Activated effector memory CD4-positive, alpha-beta T cell treated with Interleukin-2 at 50 U/mL for 16 hours (primary cell): ENCODE measurements around the gene CALR.
"Not testable (repeated sequence)": the region's sequence is repeated elsewhere in the genome, so short reads cannot be mapped to it uniquely, and the experiment has no call there.

Source experiments
- DNase-seq: peaks from one replicate; pipeline ENCODE4 v3.0.0-alpha.2; 2020

The CALR gene

DNA sequence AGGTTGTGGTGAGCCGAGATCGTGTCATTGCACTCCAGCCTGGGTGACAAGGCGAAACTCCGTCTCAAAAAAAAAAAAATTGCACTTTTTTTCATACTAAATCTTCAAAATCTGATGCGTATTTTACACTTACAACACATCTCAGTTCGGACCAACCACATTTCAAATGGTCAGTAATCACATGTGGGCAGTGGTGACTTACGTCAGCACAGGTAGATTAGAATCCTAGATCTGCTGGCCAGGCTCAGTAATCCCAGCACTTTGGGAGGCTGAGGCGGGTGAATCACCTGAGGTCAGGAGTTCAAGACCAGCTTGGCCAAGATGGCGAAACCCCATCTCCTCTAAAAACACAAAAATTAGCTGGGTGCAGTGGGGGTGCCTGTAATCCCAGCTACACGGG, 3.3 kb upstream of the CALR start:
- DNase-seq = no peak

DNA sequence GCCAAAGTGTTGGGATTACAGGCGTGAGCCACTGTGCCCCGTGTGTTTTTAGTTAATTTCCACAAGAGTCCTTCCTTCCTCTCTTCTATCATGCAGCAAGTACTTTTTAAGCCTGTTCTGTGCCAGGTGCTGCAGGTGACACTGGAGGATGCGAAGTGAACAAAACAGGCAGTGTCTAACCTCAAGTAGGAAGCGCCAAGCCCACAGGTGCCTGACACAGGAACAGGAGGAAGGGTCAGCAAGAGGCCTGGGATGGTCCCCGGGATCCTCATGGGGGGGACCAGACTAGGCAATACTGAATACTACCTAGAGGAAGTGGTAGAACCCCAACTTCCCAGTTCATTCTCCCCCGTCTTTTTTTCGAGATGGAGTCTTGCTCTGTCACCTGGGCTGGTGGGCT, 1.8 kb upstream of the CALR start:
- no peak for DNase-seq

DNA sequence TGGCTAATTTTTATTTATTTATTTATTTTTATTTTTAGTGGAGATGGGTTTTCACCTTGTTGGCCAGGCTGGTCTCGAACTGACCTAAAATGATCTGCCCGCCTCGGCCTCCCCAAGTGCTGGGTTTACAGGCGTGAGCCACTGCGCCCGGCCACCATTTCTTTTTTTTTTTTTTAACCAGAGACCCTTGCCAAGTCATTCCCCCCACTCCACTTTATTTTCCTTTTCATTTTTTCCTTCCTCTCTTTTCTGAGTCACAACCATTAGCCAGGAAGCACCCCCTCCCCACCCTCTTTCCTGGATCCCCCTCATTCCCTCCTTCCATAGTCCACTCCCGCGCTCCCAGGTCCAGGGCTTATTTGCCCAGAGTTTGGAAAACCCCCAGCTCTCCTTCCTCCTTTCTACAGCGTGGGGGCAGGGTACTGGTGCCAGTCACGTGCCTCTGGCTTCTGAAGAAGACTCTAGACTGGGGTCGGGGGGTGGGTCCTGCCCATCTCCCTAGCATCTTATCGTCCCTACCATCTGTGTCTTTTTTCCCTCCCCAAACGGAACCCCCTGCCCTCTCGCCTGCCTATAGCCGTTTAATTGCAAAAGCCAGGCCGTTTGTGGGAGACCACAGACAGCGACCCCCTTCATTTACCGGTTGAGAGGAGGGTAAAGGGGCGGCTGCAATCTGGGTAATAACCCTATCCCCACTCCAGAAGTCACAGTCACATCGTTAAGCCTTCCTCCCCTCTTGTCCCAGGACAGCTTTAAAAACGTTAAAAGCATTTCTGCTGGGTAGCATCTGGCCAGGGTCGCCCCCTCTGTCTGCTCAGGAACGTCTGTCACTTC, 1.1 kb upstream of the CALR start:
- DNase-seq = no peak

DNA sequence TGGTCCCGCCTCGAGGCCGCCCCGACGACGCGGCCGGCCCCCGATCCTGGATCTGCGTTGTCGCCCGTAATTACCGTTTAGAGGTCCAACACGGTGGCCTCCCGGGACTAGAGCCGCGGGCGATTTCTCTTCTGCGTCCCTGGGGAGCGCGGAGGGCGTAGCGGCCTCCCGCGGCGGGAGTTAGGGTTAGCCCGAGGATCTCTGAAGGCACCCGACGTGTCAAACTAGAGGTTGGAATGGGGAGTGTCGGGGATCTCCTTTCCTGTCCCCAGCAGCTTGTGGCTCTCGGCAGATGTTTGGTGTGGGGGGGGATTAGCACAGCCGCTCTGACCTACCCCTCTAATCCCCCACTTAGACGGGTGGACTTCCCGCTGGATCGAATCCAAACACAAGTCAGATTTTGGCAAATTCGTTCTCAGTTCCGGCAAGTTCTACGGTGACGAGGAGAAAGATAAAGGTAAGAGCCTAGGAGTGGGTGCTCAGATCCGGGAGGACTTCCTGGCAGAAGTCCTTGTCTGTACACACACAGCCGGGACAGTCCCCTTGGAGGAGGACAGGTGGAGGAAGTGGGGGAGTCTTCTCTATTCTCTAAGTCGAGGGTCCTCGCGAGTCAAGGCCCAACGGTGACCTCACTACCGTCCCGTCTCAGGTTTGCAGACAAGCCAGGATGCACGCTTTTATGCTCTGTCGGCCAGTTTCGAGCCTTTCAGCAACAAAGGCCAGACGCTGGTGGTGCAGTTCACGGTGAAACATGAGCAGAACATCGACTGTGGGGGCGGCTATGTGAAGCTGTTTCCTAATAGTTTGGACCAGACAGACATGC, 581 bp downstream of the CALR start:
- DNase-seq = peak; percentile 3

DNA sequence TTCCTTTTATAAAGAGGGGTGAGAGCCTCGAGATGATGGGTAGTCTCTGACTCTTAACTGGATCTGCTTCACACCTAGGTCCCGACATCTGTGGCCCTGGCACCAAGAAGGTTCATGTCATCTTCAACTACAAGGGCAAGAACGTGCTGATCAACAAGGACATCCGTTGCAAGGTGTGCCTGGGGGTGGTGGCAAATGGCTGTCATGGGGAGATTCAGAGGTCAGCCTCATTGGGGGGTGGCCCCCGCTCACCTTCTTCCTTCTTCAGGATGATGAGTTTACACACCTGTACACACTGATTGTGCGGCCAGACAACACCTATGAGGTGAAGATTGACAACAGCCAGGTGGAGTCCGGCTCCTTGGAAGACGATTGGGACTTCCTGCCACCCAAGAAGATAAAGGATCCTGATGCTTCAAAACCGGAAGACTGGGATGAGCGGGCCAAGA, 1.6 kb downstream of the CALR start:
- DNase-seq = no peak

DNA sequence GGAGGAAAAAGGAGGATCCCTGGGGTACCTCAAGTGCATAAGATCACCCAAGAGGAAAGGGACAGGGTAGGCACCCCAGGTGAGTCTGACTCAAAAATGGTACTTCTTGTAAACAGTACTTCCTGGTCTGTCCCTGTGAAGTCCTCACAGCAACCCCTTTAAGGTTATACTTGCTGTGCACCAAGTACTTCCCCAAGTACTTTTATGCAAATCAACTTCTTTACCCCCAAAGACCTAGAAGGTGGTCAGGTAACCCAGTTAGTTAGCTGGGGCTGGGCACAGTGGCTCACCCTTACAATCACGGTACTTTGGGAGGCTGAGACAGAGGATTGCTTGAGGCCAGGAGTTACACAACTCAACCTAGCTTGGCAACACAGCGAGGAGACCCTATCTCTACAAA, 2.5 kb downstream of the CALR start:
- DNase-seq = no peak

DNA sequence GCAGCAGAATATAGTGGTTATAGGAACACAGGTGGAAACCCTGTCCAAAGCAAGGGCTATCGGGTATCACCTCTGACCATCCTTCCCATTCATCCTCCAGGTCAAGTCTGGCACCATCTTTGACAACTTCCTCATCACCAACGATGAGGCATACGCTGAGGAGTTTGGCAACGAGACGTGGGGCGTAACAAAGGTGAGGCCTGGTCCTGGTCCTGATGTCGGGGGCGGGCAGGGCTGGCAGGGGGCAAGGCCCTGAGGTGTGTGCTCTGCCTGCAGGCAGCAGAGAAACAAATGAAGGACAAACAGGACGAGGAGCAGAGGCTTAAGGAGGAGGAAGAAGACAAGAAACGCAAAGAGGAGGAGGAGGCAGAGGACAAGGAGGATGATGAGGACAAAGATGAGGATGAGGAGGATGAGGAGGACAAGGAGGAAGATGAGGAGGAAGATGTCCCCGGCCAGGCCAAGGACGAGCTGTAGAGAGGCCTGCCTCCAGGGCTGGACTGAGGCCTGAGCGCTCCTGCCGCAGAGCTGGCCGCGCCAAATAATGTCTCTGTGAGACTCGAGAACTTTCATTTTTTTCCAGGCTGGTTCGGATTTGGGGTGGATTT, 5.1 kb downstream of the CALR start:
- no peak for DNase-seq

DNA sequence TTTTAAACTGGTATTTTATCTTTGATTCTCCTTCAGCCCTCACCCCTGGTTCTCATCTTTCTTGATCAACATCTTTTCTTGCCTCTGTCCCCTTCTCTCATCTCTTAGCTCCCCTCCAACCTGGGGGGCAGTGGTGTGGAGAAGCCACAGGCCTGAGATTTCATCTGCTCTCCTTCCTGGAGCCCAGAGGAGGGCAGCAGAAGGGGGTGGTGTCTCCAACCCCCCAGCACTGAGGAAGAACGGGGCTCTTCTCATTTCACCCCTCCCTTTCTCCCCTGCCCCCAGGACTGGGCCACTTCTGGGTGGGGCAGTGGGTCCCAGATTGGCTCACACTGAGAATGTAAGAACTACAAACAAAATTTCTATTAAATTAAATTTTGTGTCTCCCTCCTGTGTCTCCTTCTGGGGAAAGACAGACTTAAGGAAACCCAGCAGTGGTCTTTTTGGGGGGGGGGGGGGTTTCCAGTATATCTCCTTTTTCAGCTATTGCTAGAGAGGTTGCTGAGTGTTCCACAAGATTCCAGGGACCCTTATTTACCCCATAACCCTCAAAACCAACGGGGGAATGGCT, 5.8 kb downstream of the CALR start:
- no peak for DNase-seq

DNA sequence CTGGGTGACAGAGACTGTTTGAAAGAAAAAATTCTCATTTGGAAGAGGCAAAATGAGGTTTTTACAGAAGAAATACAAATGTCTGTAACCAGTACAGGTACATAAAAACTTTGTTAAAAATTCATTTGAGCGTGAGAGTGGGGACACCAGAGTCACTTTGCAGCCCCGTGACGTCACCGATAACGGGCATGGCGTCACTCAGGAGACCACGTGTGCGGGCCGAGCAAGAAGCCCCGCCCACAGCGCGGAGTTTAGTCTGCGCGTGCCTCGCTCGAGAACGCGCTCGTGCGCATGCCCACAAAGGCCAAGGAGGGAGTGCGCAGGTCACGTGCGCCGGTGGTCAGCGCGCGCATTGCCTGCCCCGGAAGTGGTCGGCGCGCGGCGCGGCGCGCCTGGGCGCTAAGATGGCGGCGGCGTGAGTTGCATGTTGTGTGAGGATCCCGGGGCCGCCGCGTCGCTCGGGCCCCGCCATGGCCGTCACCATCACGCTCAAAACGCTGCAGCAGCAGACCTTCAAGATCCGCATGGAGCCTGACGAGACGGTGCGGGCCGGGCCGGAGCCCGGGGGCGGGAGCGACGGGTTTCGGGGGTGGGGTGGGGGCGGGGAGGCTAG, 7.2 kb downstream of the CALR start, which contains the start of gene RAD23A:
Gene RAD23A, plus strand, starts transcription at position 384 of the 613 bp plus-strand sequence. Its CDS starts 87 bp downstream, at position 471.
- peak; percentile 96 for DNase-seq

DNA sequence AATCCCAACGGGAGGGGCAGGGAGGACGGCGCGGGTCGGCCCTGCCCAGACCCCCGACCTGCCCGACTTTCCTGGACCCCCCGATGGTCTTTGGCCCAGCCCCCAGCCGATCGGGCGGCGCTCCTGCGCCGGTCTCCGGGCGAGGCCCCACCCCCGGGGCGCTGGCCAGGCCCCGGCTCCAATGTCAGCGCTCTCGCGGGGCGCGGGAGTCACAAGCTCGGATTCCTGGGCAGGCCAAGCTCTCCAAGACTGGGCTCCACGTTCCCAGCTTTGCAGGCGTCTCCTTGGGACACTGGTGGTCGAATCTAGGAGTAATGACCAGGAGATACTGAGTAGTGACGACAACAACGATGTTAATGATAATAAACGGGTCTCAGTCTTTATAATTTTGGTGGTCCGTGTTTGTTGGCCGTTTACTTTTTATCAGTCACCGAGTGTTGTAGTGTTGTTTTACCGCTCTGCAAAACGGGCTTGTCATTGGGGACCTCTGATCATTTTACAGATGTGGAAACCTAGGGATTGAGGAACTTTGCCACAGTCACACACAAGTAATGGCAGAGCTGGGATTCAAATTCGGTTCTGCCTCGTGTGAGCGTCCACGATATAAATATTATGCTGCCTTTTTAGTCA, 7.8 kb downstream of the CALR start:
- peak; percentile 41 for DNase-seq

DNA sequence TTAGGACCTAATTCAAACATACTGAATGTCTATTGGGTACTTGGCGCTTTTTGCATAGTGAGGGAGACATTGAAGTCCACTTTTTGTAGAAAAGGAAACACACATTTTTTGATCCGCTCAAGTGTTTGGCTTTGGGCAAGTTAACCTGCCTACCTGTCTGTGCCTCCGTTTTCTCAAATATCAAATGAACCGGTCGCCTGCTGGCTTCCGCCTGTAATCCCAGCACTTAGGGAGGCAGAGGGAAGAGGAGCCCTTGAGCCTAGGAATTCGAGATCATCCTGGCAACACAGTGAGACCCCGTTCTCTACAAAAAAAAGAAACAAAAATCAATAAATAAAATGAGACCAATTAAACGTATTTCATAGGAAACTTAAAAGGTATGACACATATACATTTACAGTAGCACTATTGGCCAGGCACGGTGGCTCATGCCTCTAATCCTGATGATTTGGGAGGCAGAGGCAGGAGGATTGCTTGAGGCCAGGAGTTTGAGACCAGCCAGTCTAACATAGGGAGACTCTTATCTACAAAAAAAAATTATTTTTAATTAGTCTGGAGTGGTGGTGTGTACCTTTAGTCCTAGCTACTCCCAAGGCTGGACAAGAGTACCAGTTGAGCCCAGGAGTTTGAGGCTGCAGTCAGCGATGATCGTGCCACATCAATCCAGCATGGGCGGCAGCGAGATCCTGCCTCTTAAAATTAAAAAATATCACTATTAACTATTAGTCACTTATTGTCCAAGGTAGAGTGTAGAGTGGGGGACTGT, 8.5 kb downstream of the CALR start:
- no peak for DNase-seq

DNA sequence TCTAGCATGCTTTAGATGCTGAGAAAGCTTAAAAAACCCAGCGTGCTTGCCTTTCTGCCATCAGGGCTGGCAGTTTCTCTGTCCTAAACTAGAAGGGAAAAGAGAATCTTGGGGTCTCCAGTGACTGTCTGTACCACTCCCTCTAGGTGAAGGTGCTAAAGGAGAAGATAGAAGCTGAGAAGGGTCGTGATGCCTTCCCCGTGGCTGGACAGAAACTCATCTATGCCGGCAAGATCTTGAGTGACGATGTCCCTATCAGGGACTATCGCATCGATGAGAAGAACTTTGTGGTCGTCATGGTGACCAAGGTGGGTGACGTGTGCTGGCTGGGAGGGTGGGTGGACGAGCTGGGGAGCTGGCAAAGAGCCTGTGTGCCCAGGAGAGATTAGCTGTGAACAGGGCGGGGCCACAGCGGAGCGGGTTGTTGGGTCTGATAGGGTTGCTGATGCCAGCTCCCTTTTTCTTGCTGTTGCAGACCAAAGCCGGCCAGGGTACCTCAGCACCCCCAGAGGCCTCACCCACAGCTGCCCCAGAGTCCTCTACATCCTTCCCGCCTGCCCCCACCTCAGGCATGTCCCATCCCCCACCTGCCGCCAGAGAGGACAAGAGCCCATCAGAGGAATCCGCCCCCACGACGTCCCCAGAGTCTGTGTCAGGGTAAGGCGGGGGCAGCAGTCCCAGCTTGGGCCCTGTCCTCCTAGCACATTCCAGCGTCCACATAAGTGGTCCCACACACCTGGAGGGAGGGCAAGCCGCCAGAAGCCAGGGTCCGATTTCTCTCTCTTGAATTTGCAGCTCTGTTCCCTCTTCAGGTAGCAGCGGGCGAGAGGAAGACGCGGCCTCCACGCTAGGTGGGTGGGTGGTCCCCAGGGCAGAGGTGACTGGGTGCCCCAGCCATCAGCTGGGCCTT, 9.5 kb downstream of the CALR start:
- DNase-seq = no peak

DNA sequence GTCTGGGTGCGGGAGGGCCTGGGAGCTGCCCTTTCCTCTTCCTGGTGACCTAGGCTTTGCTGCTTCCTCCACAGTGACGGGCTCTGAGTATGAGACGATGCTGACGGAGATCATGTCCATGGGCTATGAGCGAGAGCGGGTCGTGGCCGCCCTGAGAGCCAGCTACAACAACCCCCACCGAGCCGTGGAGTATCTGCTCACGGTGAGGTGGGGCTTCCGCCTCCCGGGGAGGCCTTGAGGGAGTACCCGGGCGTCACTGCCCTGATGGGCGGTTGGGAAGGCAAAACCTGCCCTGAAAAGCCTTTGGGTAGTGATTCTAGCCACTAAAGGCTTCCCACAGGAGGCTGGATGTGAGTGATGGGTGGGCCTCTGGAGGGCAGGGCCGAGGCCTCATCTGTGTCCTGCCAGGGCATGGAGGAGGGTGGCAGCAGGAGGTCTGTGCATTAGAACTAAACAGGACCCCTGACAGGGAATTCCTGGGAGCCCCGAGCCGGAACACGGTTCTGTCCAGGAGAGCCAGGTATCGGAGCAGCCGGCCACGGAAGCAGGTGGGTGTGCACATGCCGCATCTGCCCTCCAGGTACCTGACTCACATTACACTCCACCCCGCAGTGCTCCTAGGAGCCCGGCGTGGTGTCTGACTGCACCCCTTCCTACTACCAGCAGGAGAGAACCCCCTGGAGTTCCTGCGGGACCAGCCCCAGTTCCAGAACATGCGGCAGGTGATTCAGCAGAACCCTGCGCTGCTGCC, 10.4 kb downstream of the CALR start:
- DNase-seq = no peak

DNA sequence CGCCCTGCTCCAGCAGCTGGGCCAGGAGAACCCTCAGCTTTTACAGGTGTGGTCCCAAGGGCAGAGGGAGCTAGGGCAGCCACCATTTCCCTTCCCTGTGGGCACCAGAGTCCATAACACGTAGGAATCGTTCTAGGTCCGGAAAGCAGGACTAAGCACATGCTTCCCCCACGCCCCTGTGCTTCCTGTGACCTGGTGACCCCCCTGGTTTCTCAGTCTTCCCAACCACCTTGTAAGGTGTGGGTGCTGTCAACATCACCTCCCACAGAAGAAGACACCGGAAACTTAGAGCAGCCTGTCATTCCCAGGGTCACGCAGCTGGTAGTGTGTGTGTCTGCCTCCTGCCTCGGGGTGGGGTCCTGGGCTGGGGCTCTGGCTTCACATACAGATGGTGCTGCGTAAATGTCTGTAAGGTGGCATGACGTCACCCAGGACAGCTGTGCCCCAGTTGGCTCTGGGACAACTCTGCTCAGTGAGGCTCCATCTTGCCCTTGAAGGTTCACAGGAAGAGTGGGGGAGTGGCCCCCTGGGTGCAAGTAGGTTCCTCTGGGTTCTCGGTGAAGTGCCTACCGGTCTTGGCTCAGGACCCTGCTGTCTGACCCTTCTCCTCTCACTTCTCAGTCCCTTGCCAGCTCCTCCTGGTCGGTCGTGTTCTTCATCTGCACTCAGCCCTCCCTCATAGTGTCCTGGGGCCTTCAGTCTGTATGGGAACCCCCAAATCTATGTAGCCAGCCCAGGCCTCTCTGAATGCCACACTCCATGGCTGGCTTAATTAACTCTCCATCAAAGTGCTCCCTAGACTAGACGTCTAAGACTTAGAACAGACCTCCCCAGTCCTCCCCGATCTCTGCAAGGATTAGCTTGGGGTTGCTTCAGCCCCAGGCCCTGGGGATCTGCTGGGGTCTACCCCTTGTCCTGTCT, 11.2 kb downstream of the CALR start:
- no peak for DNase-seq

DNA sequence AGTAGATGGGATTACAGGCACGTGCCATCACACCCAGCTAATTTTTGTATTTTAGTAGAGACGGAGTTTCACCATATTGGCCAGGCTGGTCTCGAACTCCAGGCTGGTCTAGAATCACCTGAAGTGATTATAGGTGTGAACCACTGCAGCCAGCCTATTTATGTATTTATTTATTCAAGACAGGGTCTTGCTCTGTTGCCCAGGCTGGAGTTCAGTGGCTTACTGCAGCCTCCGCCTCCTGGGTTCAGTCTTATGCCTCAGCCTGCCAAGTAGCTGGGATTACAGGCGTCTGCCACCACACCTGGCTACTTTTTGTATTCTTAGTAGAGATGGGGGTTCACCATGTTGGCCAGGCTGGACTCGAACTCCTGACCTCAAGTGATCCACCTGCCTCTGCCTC, 13.6 kb downstream of the CALR start:
- DNase-seq = not testable (repeated sequence)

DNA sequence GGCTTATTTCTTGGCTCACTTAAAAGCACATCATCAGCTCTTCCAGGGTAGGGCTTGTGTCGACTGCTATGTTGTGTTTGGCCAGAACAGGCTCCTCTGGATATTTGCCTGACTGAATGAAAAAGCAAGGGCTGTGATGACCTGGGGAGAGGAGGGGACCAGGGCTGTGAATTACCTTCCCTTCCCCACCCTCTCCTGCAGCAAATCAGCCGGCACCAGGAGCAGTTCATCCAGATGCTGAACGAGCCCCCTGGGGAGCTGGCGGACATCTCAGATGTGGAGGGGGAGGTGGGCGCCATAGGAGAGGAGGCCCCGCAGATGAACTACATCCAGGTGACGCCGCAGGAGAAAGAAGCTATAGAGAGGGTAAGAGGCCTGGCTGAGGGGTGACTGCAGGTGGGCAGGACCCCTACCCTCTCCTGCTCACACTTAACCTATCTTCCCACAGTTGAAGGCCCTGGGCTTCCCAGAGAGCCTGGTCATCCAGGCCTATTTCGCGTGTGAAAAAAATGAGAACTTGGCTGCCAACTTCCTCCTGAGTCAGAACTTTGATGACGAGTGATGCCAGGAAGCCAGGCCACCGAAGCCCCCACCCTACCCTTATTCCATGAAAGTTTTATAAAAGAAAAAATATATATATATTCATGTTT, 14.2 kb downstream of the CALR start:
- no peak for DNase-seq

DNA sequence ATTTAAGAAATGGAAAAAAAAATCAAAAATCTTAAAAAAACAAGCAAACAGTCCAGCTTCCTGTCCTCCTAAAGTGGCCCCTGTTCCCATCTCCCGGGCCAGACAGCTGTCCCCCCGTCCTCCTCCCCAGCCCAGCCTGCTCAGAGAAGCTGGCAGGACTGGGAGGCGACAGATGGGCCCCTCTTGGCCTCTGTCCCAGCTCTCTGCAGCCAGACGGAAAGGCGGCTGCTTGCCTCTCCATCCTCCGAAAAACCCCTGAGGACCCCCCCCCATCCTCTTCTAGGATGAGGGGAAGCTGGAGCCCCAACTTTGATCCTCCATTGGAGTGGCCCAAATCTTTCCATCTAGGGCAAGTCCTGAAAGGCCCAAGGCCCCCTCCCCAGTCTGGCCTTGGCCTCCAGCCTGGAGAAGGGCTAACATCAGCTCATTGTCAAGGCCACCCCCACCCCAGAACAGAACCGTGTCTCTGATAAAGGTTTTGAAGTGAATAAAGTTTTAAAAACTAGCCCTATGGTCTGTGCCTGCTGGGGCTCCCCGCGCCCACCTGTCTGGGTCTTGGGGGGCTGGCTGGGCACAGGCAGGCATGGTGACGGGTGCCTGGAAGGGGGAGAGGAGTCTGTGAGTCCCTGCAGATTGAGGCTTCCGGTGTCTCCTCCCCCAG, 14.9 kb downstream of the CALR start:
- no peak for DNase-seq
